ENCODE data around the gene FKBP6.
"Not testable (repeated sequence)": the region's sequence is repeated elsewhere in the genome, so short reads cannot be mapped to it uniquely, and the experiment has no call there.

FKBP6 gene

DNA sequence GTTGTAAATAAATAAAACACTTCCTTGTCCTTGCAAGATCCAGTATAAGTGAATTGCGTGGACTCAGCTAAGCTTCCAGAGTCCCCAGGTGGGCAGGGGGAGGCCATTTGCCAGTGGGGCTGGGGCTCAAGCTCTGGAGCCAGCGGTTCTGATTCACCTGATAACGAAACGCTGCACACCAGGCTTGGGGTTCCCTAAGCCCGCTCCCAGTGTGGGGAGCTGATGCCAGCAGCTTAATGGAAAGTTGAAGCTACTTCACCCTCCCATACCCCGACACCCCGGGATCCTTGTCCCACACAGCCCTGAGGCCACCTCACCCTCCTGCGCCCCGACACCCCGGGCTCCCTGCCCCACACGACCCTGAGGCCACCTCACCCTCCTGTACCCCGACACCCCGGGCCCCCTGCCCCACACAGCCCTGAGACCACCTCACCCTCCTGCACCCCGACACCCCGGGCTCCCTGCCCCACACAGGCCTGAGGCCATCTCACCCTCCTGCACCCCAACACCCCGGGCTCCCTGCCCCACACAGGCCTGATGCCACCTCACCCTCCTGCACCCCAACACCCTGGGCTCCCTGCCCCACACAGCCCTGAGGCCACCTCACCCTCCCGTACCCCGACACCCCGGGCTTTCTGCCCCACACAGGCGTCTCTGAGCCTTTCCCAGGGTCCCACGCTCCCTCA lies 30.8 kb downstream of the FKBP6 start:
- DNase-seq (ENCODE audit: low read depth): no peak

DNA sequence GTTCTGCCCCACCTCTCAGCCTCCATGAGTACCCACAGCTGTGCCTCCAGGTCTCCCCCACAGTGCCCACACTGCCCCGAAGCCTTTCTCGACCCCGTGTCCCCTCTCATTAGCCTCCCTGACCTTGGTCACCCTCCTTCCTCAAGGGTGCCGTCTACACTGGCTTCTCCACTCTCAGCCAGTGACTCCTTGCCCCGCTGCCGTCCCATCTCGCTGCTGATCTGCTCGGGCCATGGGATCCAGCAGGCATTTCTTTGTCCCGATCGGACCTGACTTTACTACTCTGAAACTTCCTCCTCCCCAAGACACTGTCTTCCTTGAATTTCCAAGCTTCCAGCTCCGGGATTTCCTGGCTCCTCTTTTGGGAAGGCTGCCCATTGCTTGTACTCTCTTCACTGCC lies 31.3 kb downstream of the FKBP6 start:
- no peak for DNase-seq (ENCODE audit: low read depth)

DNA sequence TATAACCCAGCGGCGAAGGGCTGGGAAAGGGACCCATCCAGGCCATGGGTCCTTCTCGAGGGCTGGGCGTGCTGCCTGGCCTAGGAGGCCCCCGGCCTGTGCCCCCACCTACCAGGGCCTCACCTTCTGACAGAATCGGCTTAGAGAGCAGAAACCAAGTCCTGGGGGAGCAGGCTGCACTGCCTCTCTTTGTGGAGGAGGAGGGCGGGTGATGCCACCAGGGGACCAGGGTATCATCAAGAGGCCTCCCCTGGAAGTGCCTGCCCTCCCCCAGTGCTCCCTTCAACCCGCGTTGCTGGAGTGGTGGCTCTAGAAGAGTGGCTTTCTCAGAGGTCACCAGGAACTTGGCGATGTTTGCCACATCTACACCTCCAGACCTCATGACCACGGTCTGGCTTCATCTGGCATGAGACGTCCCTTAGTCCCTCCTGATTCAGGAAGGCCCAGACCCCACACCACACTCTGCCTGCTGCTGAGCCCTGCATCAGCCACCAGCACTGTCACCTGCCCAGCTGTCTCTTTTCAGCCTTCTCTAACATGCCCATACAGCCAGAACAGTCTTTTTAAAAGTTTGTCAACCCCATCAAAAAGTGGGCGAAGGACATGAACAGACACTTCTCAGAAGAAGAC lies 31.9 kb downstream of the FKBP6 start:
- DNase-seq (ENCODE audit: low read depth): no peak

DNA sequence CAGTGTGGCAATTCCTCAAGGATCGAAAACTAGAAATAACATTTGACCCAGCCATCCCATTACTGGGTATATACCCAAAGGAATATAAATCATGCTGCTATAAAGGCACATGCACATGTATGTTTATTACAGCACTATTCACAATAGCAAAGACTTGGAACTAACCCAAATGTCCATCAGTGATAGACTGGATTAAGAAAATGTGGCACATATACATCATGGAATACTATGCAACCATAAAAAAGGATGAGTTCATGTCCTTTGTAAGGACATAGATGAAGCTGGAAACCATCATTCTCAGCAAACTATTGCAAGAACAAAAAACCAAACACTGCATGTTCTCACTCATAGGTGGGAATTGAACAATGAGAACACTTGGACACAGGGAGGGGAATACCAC lies 32.6 kb downstream of the FKBP6 start:
- DNase-seq (ENCODE audit: low read depth): not testable (repeated sequence)

DNA sequence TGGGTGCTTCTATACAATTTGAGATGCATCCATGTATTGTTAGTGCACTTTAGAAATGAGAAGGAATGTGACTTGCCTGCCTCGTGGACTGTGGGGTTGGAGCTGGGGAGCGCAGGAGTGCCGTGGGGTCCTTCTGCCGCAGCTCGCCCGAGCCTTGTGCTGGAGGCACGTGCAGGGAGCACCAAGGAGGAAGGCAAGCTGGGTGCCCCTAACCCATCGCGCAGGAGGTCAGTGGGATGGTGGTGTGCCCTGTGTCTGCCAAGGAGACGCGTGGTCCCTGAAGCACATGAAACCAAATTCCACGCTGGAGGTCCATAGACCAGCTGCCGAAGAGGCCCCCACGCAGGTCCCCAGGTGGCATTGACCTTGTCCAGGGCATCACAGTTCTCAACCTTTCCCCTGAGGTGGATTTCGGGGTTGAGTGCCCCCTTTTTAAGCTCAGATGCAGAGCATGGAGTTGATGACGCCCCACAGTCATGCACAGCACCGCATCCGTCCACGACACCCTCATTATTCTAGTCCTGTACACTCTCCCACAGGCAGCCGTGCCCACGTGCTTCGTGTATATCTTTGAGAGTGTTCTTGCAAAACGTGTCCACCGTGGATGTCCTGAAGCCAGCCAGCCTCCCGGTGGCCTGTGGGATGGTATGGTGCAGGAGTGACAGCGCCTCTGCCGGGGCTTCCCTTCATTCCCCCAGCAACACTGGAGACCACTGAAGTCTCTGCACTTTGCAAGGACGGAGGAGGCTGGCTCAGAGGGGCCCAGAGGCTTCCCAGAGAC lies 35.5 kb downstream of the FKBP6 start:
- no peak for DNase-seq (ENCODE audit: low read depth)

DNA sequence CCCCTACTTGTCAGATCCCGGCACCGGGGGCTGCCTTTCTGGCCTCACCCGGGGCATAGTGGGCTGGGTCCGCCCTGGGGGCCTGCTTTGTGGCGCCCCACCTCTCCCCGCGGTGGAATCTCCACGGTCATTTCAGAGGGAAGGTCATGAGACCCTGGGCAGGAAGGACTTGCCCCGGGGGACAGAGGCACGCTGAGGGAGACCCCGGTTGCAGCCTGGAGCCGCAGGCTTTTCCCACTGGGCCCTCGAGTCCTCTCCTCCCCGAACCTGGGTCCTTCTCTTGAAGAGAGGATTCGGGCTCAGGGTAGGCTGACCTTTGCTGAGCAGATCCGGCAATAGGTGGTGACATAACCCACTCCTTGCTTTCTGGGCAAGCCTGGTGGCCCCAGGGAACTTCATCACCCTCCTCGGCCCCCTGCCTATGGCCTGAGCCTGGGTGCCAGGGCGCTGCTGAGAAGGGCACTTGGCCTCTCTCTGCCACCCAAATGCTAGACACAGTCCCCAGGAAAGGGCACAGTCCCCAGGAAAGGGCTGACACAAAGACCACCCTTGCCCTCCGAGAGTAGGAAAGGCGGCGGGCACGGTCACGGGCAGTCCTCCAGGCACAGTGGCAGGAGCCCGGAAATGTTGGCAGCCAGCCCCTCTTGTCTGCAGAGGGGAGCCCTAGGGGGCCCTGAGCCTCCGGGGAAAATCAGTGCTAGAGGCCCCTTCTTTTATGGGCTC lies 36.2 kb downstream of the FKBP6 start:
- no peak for DNase-seq (ENCODE audit: low read depth)

DNA sequence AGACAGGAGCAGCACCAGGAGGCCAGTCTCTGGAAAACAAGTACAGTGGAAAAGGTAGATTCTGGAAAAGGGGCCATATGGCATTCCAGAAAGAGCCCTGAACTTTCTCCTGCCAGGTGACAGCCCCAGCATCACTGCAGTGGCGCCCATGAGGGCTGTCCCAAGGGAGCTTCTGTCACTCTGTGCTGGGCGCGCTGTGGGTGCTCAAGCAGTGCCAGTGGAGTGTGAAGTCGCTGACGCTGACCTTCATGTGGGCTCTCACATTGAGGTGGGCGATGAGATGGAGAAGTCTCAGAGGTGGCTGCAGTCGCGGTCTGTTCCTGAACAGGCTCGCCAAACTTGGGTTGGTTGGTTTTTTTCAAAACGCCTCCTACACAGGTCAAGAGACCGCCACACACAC lies 38.2 kb downstream of the FKBP6 start:
- DNase-seq (ENCODE audit: low read depth): no peak

DNA sequence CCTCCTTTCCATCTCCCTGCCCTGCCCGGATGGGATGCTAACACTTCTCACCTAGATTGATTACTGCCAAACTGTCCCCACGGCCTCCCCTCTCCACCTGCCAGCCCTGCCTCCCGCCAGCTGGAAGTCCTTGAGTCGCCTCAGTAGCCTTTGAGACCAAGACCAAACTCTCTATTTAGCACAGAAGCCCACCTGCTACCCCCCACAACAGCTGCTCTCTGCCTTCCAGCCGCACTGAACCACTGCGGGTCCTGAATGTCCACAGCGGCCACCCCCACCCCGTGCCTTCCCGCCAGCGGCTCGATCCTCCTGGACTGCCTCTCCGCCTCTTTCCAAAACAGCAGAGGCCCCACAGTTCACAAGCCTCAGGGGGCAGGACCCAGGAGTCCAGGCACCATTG lies 39.0 kb downstream of the FKBP6 start:
- no peak for DNase-seq (ENCODE audit: low read depth)

DNA sequence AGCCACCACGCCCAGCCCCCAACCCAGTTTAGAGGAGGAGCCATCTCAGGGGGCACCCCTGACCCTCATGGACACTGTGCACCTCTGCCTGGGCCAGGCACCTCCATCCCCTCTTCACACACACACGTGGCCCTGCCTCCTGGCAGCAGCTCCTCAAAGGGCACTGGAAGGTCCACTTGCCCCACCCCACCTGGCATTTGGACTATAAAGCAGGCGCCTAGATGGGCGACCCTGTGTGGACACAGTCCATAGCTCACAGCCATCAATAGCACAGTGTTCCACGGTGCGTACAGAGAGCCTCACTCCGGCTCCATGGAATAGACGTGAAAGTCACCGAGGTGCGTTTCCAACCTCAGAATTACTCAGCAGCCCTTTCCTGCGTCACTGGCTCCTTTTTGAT lies 41.0 kb downstream of the FKBP6 start:
- DNase-seq (ENCODE audit: low read depth): no peak

DNA sequence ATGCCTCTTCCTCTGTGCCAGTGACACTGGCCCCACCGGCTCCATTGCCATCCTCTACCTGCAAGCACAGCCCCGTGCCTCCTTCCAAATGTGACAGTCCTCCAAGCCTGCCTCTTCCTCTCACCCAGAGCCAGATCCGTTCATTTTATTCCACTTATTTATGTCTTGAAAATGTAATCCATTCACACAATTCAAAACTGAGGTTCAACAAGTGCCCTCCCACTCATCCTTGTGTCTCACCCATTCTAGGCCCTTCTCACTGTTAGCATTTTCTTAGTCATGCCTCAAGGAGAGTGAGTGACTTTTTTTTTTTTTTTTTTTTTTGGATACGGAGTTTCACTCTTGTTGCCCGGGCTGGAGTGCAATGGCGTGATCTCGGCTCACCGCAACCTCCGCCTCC lies 41.7 kb downstream of the FKBP6 start:
- no peak for DNase-seq (ENCODE audit: low read depth)

DNA sequence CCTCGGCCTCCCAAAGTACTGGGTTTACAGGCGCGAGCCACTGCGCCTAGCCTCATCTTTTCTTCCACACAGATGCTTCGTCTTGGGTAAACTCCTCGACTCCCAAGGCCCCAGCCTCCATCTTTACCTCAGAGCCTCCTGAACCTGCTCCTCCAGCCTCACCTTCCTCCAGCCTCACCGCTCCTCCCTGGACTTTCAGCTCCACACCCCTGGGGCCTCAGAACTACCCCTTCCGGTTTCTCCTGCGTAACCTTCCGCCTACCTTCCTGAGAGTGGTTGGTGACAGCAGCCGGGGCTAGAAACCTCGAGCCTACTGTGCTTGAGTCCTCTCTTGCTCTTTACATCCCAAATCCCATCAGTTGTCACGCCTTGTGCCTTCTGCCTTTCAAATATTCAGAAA lies 45.8 kb downstream of the FKBP6 start:
- no peak for DNase-seq (ENCODE audit: low read depth)

DNA sequence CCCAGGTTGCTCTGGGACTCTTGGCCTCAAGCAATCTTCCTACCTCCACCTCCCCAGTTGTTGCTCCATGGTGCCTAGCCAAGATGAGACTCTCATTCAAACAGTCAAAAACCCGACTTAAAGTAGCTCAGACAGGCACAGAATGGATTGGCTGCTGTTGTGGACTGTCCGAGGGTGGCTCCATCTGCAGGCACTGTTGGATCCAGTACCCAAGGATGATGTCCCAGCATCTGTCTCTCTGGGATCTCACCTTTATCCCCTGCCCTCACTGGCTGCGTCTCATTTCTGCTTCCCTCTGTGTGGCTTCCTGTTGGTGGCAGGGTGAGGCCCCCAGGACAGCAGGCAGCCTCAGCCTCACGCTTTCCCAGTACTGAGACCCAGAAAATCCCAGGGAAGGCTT lies 48.3 kb downstream of the FKBP6 start:
- DNase-seq (ENCODE audit: low read depth): not testable (repeated sequence)

DNA sequence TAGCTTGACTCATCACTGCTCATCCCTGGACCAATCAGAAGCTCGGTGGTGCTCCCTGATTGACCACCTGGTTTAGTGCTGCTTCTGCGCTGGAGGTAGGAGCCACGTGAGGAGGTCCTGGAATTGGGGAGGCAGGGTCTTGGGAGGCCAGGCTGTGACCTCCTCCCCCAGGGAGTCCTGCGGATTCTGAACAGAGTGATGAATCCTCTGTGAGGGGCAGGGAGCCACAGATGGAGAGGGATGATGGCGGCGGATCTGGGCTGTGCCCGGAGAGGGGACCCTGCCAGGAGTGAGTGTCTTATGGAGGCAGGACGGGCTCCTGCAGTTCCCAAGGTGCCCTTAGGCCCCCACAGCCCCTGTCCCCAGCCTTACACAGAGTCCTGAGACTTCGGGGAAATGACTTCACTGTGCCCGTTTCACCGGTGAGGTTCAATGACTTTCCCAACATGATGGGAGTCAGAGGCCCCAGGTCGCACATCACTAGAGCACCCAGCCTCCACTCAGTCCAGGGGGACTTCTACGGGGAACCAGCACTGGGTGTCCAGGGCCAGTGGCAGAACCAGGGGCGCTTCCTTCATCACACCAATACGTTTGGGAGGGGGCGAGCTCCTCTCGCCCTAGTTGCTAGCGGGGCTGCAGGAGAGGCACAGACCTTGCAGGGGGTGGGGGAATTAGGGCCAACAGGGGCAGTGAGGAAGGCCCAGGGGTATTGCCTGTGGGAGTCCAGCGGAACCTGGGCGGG lies 48.9 kb downstream of the FKBP6 start:
- no peak for DNase-seq (ENCODE audit: low read depth)

DNA sequence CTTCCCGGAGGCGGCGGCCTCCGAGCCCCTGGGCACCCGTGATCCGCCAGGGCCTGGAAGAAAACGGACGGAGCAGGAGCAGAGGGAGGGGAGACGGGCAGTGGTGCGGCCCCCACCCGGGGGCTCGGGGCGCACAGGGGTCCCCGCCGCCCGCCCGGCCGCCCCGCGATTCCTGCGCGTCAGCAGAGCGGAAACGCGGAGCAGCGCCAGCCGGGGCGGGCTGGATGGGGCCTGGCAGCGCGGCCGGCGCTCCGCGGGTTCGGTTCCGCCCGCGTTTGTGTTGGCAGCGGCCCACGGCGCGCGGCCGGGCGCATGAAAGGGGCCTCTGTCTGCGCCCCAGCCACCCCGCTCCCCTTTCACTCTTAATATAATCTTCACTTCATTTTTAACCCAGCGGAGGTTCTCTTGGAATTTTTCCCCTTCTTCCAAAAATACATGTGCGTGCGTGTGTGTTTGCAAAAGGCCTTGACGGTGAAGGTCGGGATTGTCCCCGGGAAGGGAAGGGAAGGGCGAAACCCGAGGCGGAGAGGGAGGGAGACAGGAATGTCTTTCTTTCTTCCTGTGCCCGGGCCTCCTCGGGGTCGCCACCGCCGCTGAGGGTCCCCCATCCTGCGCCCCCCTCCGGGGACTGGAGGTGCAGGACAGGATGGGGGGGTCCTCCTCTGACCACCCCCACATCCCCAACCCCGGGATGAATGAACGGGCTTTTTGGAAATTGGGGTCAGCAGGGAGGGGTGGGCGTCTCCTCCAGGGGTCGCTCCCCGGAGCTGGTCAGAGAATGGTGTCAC lies 49.6 kb downstream of the FKBP6 start:
- DNase-seq (ENCODE audit: low read depth): not testable (repeated sequence)

DNA sequence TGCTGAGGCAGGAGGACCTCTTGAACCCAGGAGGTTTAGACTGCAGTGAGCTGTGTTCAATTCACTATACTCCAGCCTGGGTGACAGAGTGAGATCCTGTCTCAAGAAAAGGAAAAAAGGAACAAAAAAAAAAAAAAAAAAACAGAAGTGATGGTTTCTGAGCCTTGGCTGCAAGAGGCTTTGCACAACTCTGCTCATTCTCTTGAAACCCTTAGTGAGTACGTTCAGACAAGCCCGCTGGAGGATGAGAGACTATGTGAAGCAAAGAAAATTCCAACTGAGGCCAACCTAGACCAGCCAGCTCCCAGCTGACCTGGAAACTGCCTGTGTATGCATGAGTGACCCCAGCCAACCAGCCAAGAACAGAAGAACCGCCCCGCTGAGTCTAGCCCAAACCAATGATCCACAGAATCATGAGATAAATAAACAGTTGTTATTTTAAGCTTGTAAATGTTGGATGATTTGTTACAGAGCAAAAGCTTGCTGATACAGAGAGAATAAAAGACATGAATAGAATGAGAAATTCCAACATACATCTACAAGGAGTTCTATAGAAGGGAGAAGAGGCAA lies 55.1 kb downstream of the FKBP6 start:
- DNase-seq (ENCODE audit: low read depth): no peak

DNA sequence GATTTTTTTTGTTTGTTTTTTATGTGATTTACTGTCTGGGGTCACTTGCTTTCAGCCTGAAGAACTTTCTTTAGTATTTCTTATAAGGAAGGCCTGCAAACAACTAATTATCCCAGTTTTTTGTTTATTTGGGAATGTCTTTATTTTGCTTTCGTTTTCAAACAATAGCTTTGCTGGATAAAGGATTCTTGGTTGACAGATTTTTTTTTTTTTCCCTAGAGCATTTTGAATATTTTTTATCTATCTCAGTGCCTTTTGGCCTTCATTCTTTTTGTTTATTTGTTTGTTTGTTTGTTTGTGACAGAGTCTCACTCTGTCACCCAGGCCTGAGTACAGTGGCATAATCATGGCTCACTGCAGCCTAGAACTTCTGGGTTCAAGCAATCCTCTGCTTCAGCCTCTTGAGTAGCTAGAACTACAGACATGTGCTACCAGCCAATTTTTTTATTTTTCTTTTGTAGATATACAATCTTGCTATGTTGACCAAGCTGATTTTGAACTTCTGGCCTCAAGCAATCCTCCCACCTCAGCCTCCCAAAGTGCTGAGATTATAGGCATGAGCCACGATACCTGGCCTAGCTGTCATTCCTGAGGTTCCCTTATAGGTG lies 59.4 kb downstream of the FKBP6 start:
- DNase-seq (ENCODE audit: low read depth): no peak

DNA sequence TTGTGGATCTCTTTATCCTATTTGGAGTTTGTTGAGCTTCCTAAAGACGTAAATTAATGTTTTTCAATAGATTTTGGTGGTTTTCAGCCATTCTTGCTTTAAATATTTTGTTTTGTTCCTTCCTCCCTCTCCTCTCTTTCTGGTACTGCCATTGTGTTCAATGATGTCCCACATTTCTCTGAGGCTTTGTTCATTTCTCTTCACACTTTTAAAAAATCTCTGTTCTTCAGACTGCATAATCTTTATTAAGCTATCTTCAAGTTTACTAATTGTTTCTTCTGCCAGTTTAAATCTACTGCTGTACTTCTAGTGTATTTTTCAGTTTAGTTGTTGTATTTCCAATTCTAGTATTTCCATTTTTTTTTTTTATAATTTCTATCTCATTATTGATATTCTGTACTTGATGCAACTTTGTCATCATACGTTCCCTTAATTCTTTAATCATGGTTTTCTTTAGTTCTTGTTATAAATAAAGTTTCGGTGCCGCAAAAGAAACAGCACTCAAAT lies 60.0 kb downstream of the FKBP6 start:
- DNase-seq (ENCODE audit: low read depth): no peak

DNA sequence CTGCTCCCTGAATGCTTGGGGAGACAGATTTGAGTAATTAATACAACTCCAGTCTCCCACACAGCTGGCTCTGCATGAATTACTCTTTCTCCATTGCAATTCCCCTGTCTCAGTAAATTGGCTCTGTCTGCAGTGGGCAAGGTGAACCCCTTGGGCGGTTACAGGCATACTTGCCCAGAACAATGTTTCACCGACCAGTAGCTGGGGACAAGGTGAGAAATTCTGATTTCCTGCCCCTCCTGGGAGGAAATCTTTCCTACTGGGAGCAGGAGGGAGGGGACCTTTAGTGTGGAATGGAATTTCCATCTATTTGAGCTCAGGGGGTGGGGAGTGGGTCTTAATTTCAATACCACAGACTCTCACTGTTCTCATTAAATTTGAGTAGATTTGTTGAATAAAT lies 63.4 kb downstream of the FKBP6 start:
- no peak for DNase-seq (ENCODE audit: low read depth)

DNA sequence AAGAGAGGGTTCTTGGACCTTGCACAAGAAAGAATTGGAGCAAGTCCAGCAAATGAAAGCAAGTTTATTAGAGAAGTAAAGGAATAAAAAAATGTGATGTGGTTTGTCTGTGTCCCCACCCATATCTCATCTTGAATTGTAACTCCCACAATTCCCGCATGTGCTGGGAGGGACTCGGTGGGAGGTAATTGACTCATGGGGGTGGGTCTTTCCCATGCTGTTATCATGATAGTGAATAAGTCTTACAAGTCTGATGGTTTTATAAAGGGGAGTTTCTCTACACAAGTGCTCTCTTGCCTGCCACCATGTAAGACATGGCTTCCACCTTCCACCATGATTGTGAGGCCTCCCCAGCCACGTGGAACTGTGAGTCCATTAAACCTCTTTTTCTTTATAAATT lies 66.5 kb downstream of the FKBP6 start:
- DNase-seq (ENCODE audit: low read depth): no peak
